Liver (tissue), 9 donors: ENCODE data around the gene WDHD1. TPM values are rescaled to one million over a fixed set of nuclear protein-coding genes. Genes with fewer than 3 reads are reported as not detected.

ENCODE experiments used
- DNase-seq: peaks from one replicate; pipeline ENCODE4 v3.0.0-alpha.2; 2017; ENCODE audit warnings: low spot score
- H3K27ac ChIP-seq, 2 donors: one replicate each; pipeline ENCODE4 v1.7.0; 2013; ENCODE audit warnings: inconsistent platforms in 2 of 2, low read length in 2 of 2, control low read depth in 1 of 2, low read depth in 1 of 2, mild to moderate bottlenecking in 1 of 2
- H3K27me3 ChIP-seq, 4 donors: one replicate each; pipeline versions ENCODE4 v1.6.1 to v1.7.0; 2013; ENCODE audit warnings: low read length in 3 of 4, inconsistent platforms in 1 of 4, mild to moderate bottlenecking in 1 of 4, moderate library complexity in 1 of 4; ENCODE audit not compliant: control insufficient read depth in 4 of 4, insufficient read depth in 4 of 4
- H3K36me3 ChIP-seq, 4 donors: one replicate each; pipeline versions ENCODE4 v1.6.1 to v1.7.0; 2013; ENCODE audit warnings: low read length in 3 of 4, mild to moderate bottlenecking in 3 of 4, low read depth in 1 of 4, moderate library complexity in 1 of 4; ENCODE audit not compliant: control insufficient read depth in 4 of 4, insufficient read depth in 3 of 4
- H3K4me1 ChIP-seq, 4 donors: one replicate each; pipeline versions ENCODE4 v1.6.1 to v1.7.0; 2013; ENCODE audit warnings: low read length in 3 of 4, mild to moderate bottlenecking in 3 of 4, moderate library complexity in 1 of 4; ENCODE audit not compliant: control insufficient read depth in 4 of 4, insufficient read depth in 4 of 4
- H3K4me3 ChIP-seq, 3 donors: one replicate each; pipeline versions ENCODE4 v1.6.1 to v1.7.0; 2013; ENCODE audit warnings: low read length in 3 of 3, control low read depth in 1 of 3, low read depth in 1 of 3, mild to moderate bottlenecking in 1 of 3
- H3K9ac ChIP-seq, 2 donors: one replicate each; pipeline ENCODE4 v1.7.0; 2013; ENCODE audit warnings: low read length in 2 of 2, mild to moderate bottlenecking in 2 of 2, moderate library complexity in 2 of 2, control low read depth in 1 of 2, low read depth in 1 of 2
- H3K9me3 ChIP-seq, 4 donors: one replicate each; pipeline versions ENCODE4 v1.6.1 to v1.7.0; 2013; ENCODE audit warnings: low read length in 3 of 4; ENCODE audit not compliant: control insufficient read depth in 4 of 4
- EGR1 ChIP-seq, 2 donors: IDR thresholded peaks; 2 replicates each; pipeline ENCODE4 v1.6.1; 2016 to 2018; ENCODE audit warnings: antibody characterized with exemption in 2 of 2, low read depth in 2 of 2
- FOXA1 ChIP-seq: IDR thresholded peaks from 2 replicates; pipeline ENCODE4 v1.6.1; 2016; ENCODE audit warnings: antibody characterized with exemption
- FOXA2 ChIP-seq: IDR thresholded peaks from 2 replicates; pipeline ENCODE4 v1.6.1; 2016; ENCODE audit warnings: antibody characterized with exemption
- GABPA ChIP-seq, 2 donors: IDR thresholded peaks in 1 of 2; conservative IDR thresholded peaks in 1 of 2; 2 replicates each; pipeline ENCODE4 v1.6.1; 2016; ENCODE audit warnings: antibody characterized with exemption in 2 of 2, mild to moderate bottlenecking in 1 of 2, moderate library complexity in 1 of 2
- HNF4A ChIP-seq, 2 donors: conservative IDR thresholded peaks; 2 replicates each; pipeline ENCODE4 v1.6.1; 2016; ENCODE audit warnings: antibody characterized with exemption in 2 of 2, mild to moderate bottlenecking in 2 of 2
- JUND ChIP-seq, 2 donors: IDR thresholded peaks; 2 replicates each; pipeline ENCODE4 v1.6.1; 2016; ENCODE audit warnings: antibody characterized with exemption in 2 of 2
- RXRA ChIP-seq, 2 donors: IDR thresholded peaks; 2 replicates each; pipeline ENCODE4 v1.6.1; 2017 to 2018; ENCODE audit warnings: antibody characterized with exemption in 2 of 2, mild to moderate bottlenecking in 1 of 2
- SP1 ChIP-seq: IDR thresholded peaks from 2 replicates; pipeline ENCODE4 v1.6.1; 2018; ENCODE audit warnings: antibody characterized with exemption, mild to moderate bottlenecking
- TAF1 ChIP-seq: conservative IDR thresholded peaks from 2 replicates; pipeline ENCODE4 v1.6.1; 2016; ENCODE audit warnings: antibody characterized with exemption, mild to moderate bottlenecking
- YY1 ChIP-seq: IDR thresholded peaks from 2 replicates; pipeline ENCODE4 v1.6.1; 2016; ENCODE audit warnings: antibody characterized with exemption, mild to moderate bottlenecking
- WGBS: extraction: QIAGEN DNeasy Blood & Tissue Kit; methylation state at CpG from one replicate; pipeline ENCODE4 v1.1.7; 2013; 5-methylcytosine and 5-hydroxymethylcytosine counted together
- polyA plus RNA-seq, 2 donors: library from polyadenylated mRNA; stranded (reverse) in 1 of 2; unstranded in 1 of 2; fragments of 200-250 nt in 1 of 2; fragments of >200 nt in 1 of 2; fragmentation: Nextera tagmentation in 1 of 2; extraction: Ambion mirVana in 1 of 2; gene quantifications; one replicate each; pipeline versions ENCODE4 v1.2.1 to v1.2.3, GENCODE V29; 2013 to 2015
- total RNA-seq, 2 donors: library from RNA; depleted of rRNA; stranded (reverse); fragments of >200 nt; gene quantifications; one replicate each; pipeline ENCODE4 v1.2.3, GENCODE V29; 2014
- TF ChIP-seq, protein P1 (sequence below): fragments of 150-350 bp; IDR thresholded peaks from 2 replicates; pipeline ENCODE4 v1.5.1; 2017; ENCODE audit warnings: improper control_type of control experiment, low read depth, low read length; ENCODE audit not compliant: missing input control
- TF ChIP-seq, protein P2 (sequence below): IDR thresholded peaks from 2 replicates; pipeline ENCODE4 v1.6.1; 2016; ENCODE audit warnings: antibody characterized with exemption
- TF ChIP-seq, protein P3 (sequence below): IDR thresholded peaks from 2 replicates; pipeline ENCODE4 v1.6.1; 2016; ENCODE audit warnings: antibody characterized with exemption
- TF ChIP-seq, protein P4 (sequence below): IDR thresholded peaks from 2 replicates; pipeline ENCODE4 v1.6.1; 2016; ENCODE audit warnings: antibody characterized with exemption
- TF ChIP-seq, protein P5 (sequence below): IDR thresholded peaks from 2 replicates; pipeline ENCODE4 v1.6.1; 2016; ENCODE audit warnings: antibody characterized with exemption, mild to moderate bottlenecking
- donor health status: healthy.
- donor health status: healthy.
- donor health status: healthy.
- donor health status: healthy.
- donor health status: healthy.

WDHD1 gene
- total and polyA plus RNA-seq, 4 donors, result 0.18 to 14.1 (median 0.42) TPM

DNA sequence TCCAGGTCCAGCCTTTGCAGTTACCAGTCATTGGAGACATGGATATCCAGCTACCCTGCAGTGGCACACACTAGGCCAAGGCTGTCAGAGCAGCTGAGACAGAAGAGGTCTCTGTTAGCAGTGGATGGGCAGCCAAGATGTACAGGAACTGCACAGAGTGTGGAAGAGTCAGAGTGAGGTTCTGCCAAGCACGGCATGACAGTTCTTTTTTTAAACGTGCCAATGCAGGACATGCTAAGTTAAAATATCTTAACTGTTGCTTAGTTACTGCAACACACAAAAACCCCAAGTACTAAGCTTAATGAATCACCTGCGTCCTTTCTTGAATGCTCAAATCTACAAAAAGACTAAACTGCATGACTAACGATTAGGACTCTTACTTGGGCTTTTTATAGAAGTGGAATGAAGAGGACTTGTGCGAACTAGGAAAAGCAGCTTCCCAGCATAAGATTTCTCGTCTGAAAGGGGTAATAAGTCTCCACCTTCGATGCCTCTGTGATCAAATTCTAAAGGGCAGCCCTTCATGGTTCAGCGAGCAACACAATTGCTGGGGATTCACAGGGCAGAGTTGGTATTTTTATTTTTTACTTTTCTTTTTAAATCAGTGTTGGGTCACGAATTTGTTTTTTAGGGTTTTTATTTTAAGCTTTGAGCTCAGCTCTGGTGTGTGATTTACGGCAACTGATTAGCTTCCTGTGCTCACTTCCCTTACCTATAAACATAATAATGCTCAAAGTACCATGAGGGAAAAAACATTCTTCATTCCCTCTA is 45.2 kb upstream of the WDHD1 start:
- Histone ChIP-seq H3K9me3 (no peaks in the 10 kb centered on the region), H3K9ac (no peak overlapping the region), H3K4me1 (no peaks in the 10 kb centered on the region), H3K36me3 (no peaks in the 10 kb centered on the region), H3K4me3 (no peak overlapping the region), H3K27ac (no peak overlapping the region), H3K27me3 (no peaks in the 10 kb centered on the region)
- TF ChIP-seq, protein P1, sequence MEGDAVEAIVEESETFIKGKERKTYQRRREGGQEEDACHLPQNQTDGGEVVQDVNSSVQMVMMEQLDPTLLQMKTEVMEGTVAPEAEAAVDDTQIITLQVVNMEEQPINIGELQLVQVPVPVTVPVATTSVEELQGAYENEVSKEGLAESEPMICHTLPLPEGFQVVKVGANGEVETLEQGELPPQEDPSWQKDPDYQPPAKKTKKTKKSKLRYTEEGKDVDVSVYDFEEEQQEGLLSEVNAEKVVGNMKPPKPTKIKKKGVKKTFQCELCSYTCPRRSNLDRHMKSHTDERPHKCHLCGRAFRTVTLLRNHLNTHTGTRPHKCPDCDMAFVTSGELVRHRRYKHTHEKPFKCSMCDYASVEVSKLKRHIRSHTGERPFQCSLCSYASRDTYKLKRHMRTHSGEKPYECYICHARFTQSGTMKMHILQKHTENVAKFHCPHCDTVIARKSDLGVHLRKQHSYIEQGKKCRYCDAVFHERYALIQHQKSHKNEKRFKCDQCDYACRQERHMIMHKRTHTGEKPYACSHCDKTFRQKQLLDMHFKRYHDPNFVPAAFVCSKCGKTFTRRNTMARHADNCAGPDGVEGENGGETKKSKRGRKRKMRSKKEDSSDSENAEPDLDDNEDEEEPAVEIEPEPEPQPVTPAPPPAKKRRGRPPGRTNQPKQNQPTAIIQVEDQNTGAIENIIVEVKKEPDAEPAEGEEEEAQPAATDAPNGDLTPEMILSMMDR, result no peak
- TF ChIP-seq YY1 (no peak), FOXA2 (no peak), SP1 (no peak), EGR1 (IDR thresholded peaks at IDR 0.05; ENCODE audit: low read depth in 2 of 2) (no peak), JUND (IDR thresholded peaks at IDR 0.05) (no peak), GABPA (IDR thresholded peaks at IDR 0.05 in 1 of 2, conservative IDR thresholded peaks at IDR 0.05 in 1 of 2) (no peak)
- TF ChIP-seq, protein P2, sequence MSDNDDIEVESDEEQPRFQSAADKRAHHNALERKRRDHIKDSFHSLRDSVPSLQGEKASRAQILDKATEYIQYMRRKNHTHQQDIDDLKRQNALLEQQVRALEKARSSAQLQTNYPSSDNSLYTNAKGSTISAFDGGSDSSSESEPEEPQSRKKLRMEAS, result no peak
- TF ChIP-seq, protein P3, sequence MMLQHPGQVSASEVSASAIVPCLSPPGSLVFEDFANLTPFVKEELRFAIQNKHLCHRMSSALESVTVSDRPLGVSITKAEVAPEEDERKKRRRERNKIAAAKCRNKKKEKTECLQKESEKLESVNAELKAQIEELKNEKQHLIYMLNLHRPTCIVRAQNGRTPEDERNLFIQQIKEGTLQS, result no peak
- TF ChIP-seq, protein P4, sequence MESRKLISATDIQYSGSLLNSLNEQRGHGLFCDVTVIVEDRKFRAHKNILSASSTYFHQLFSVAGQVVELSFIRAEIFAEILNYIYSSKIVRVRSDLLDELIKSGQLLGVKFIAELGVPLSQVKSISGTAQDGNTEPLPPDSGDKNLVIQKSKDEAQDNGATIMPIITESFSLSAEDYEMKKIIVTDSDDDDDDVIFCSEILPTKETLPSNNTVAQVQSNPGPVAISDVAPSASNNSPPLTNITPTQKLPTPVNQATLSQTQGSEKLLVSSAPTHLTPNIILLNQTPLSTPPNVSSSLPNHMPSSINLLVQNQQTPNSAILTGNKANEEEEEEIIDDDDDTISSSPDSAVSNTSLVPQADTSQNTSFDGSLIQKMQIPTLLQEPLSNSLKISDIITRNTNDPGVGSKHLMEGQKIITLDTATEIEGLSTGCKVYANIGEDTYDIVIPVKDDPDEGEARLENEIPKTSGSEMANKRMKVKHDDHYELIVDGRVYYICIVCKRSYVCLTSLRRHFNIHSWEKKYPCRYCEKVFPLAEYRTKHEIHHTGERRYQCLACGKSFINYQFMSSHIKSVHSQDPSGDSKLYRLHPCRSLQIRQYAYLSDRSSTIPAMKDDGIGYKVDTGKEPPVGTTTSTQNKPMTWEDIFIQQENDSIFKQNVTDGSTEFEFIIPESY, result no peak
- 56% methylated on average over 10 of the region's 10 CpGs for WGBS
- no peak for DNase-seq

DNA sequence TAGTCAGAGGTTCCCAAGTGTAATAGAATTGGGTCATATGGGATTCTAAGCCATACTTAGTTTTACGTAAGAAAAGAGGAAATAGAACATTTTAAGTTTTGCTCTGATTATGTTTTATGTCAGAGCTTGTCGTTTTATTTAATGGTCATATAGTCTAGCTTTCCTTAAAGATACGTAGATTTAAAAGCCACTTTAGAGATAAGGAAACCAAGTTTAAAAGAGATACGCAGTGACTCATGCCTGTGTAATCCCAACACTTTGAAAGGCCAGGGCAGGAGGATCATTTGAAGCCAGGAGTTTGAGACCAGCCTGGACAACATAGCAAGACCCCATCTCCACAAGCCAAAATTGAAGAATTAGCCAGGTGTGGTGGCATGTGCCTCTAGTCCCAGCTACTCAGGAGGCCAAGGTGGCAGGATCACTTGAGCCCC is 44.1 kb upstream of the WDHD1 start:
- H3K27ac ChIP-seq, result no peak overlapping the region
- WGBS, result 80% methylated on average over 4 of the region's 4 CpGs
- peaks cover 0 to 3% (median 0%) of the 10 kb centered on the region in 4 donors for H3K36me3 ChIP-seq
- no peaks in the 10 kb centered on the region for H3K4me1 ChIP-seq
- H3K9me3 ChIP-seq, result no peaks in the 10 kb centered on the region
- no peak overlapping the region for H3K9ac ChIP-seq
- no peaks in the 10 kb centered on the region for H3K27me3 ChIP-seq
- no peak for TF ChIP-seq JUND (IDR thresholded peaks at IDR 0.05)
- TF ChIP-seq GABPA (IDR thresholded peaks at IDR 0.05 in 1 of 2, conservative IDR thresholded peaks at IDR 0.05 in 1 of 2), result no peak
- no peak for TF ChIP-seq FOXA1
- TF ChIP-seq HNF4A (conservative IDR thresholded peaks at IDR 0.05), result no peak
- no peak for TF ChIP-seq SP1
- TF ChIP-seq, protein P4, result no peak
- TF ChIP-seq EGR1 (IDR thresholded peaks at IDR 0.05; ENCODE audit: low read depth in 2 of 2), result no peak
- TF ChIP-seq, protein P3, result no peak
- TF ChIP-seq, protein P5, sequence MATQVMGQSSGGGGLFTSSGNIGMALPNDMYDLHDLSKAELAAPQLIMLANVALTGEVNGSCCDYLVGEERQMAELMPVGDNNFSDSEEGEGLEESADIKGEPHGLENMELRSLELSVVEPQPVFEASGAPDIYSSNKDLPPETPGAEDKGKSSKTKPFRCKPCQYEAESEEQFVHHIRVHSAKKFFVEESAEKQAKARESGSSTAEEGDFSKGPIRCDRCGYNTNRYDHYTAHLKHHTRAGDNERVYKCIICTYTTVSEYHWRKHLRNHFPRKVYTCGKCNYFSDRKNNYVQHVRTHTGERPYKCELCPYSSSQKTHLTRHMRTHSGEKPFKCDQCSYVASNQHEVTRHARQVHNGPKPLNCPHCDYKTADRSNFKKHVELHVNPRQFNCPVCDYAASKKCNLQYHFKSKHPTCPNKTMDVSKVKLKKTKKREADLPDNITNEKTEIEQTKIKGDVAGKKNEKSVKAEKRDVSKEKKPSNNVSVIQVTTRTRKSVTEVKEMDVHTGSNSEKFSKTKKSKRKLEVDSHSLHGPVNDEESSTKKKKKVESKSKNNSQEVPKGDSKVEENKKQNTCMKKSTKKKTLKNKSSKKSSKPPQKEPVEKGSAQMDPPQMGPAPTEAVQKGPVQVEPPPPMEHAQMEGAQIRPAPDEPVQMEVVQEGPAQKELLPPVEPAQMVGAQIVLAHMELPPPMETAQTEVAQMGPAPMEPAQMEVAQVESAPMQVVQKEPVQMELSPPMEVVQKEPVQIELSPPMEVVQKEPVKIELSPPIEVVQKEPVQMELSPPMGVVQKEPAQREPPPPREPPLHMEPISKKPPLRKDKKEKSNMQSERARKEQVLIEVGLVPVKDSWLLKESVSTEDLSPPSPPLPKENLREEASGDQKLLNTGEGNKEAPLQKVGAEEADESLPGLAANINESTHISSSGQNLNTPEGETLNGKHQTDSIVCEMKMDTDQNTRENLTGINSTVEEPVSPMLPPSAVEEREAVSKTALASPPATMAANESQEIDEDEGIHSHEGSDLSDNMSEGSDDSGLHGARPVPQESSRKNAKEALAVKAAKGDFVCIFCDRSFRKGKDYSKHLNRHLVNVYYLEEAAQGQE, result no peak
- no peak for TF ChIP-seq RXRA (IDR thresholded peaks at IDR 0.05)
- TF ChIP-seq, protein P2, result no peak
- no peak for TF ChIP-seq TAF1
- TF ChIP-seq, protein P1, result no peak
- DNase-seq, result no peak
- H3K4me3 ChIP-seq, result no peak overlapping the region
